Activated CD8-positive, alpha-beta T cell treated with anti-CD3 and anti-CD28 coated beads for 36 hours (primary cell): Measurements from ENCODE around the gene KRTAP6-2. TPM values are rescaled to one million over a fixed set of nuclear protein-coding genes. Genes with fewer than 3 reads are reported as not detected.

Experiments used
- ATAC-seq: fragments of 200-7000 bp; cut with Tn5 transposase; one replicate; pipeline ENCODE4 v1.10.0; 2021; ENCODE audit warnings: mild to moderate bottlenecking, moderate library complexity
- CTCF ChIA-PET: fragments of 350-600 bp; sonication (Branson Sonifier 250); formaldehyde crosslinking; loops from one replicate; lab custom pipeline; 2021; ENCODE audit warnings: antibody characterized with exemption; lab: Charles Lee
- POLR2A ChIA-PET: fragments of 350-600 bp; sonication (Branson Sonifier 250); formaldehyde crosslinking; loops from one replicate; lab custom pipeline; 2021; ENCODE audit warnings: antibody characterized with exemption; lab: Charles Lee
- DNase-seq: peaks from one replicate; pipeline ENCODE4 v3.0.0-alpha.2; 2020
- H3K27ac Mint-ChIP-seq: one replicate; pipeline ENCODE4 v1.8.0; 2021; ENCODE audit warnings: mild to moderate bottlenecking, mixed read lengths
- H3K27me3 Mint-ChIP-seq: one replicate; pipeline ENCODE4 v1.8.0; 2021; ENCODE audit warnings: mixed read lengths
- H3K36me3 Mint-ChIP-seq: one replicate; pipeline ENCODE4 v1.8.0; 2021; ENCODE audit warnings: low read depth, mixed read lengths
- H3K4me1 Mint-ChIP-seq: one replicate; pipeline ENCODE4 v1.8.0; 2021; ENCODE audit warnings: low read depth, mixed read lengths
- H3K4me3 Mint-ChIP-seq: one replicate; pipeline ENCODE4 v1.8.0; 2021; ENCODE audit warnings: mild to moderate bottlenecking, moderate library complexity, mixed read lengths
- H3K9me3 Mint-ChIP-seq: one replicate; pipeline ENCODE4 v1.8.0; 2021; ENCODE audit warnings: mixed read lengths
- CTCF ChIP-seq: fragments of 200-600 bp; IDR thresholded peaks from one replicate; pipeline ENCODE4 v1.8.0; 2022; ENCODE audit warnings: antibody characterized with exemption, mild to moderate bottlenecking
- intact Hi-C: fragments of 100-400 bp; cut with micrococcal nuclease; formaldehyde crosslinking; loops from one replicate; pipeline ENCODE4 v1.10.0; 2022
- total RNA-seq, 2 experiments: library from RNA; stranded (reverse); gene quantifications; one replicate each; pipeline ENCODE4 v1.2.3, GENCODE V29; 2021

KRTAP6-2 gene
- total RNA-seq, 2 experiments from 2014 or later = not detected

- Mint-ChIP-seq H3K4me3 (no peak overlapping the region), H3K4me1 (no peaks in the 10 kb centered on the region), H3K9me3 (peaks cover 2% of the 10 kb centered on the region), H3K27ac (no peak overlapping the region), H3K27me3 (peaks cover 1% of the 10 kb centered on the region), H3K36me3 (no peaks in the 10 kb centered on the region)
- no peak for TF ChIP-seq CTCF
- ATAC-seq (no peak), DNase-seq (no peak)
- ChIA-PET POLR2A (no interaction called here), CTCF (interaction anchor here (0.8 kb wide), 1 partner anchor 15 kb away, joined by 3 read pairs; the partner anchor contains the start of gene KRTAP20-4)
- intact Hi-C loops = no loop called here
Observed at GRCh38 chr21:30605968-30606367, 7.3 kb upstream of the KRTAP6-2 start.

GRCh38 chr21:30600787-30601186 lies 2.1 kb upstream of the KRTAP6-2 start, which contains the start of gene KRTAP22-1:
TSS of gene KRTAP22-1 (plus strand) at chr21:30601087.
- ATAC-seq (no peak), DNase-seq (no peak)
- intact Hi-C loops = no loop called here
- ChIA-PET CTCF (no interaction called here), POLR2A (interaction anchor here (0.5 kb wide), 1 partner anchor 9 kb away, joined by 3 read pairs; no protein-coding TSS in a partner anchor)
- H3K36me3 Mint-ChIP-seq = no peaks in the 10 kb centered on the region
- H3K27ac Mint-ChIP-seq = no peak within 1 kb of the TSS
- no peaks in the 10 kb centered on the region for H3K27me3 Mint-ChIP-seq
- peaks cover 2% of the 10 kb centered on the region for H3K9me3 Mint-ChIP-seq
- H3K4me1 Mint-ChIP-seq = no peaks in the 10 kb centered on the region
- no peak within 1 kb of the TSS for H3K4me3 Mint-ChIP-seq
- no peak for TF ChIP-seq CTCF

- Mint-ChIP-seq H3K4me1 (no peaks in the 10 kb centered on the region), H3K9me3 (no peaks in the 10 kb centered on the region), H3K4me3 (no peak within 1 kb of the TSS), H3K36me3 (no peaks in the 10 kb centered on the region), H3K27ac (no peak within 1 kb of the TSS), H3K27me3 (no peaks in the 10 kb centered on the region)
- DNase-seq (no peak), ATAC-seq (no peak)
- CTCF ChIA-PET = no interaction called here
- no peak for TF ChIP-seq CTCF
- POLR2A ChIA-PET = no interaction called here
- intact Hi-C loops = no loop called here
Observed at GRCh38 chr21:30592140-30592539, 6.6 kb downstream of the KRTAP6-2 start, which contains the start of gene KRTAP6-3. TSS of gene KRTAP6-3 (plus strand) at chr21:30592440. CDS start at chr21:30592446, 6 bp downstream.

- POLR2A ChIA-PET = no interaction called here
- intact Hi-C loops = no loop called here
- H3K27ac Mint-ChIP-seq = no peak within 1 kb of the TSS
- no peak for ATAC-seq
- CTCF ChIA-PET = no interaction called here
- no peaks in the 10 kb centered on the region for H3K4me1 Mint-ChIP-seq
- no peaks in the 10 kb centered on the region for H3K27me3 Mint-ChIP-seq
- H3K36me3 Mint-ChIP-seq = no peaks in the 10 kb centered on the region
- H3K9me3 Mint-ChIP-seq = no peaks in the 10 kb centered on the region
- no peak for TF ChIP-seq CTCF
- no peak within 1 kb of the TSS for H3K4me3 Mint-ChIP-seq
- DNase-seq = no peak
Observed at GRCh38 chr21:30590297-30590696, 8.4 kb downstream of the KRTAP6-2 start, which contains the start of gene KRTAP22-2. TSS of gene KRTAP22-2 (minus strand) at chr21:30590397.

GRCh38 chr21:30582870-30583269 lies 15.8 kb downstream of the KRTAP6-2 start:
- Mint-ChIP-seq H3K4me1 (no peaks in the 10 kb centered on the region), H3K27me3 (no peaks in the 10 kb centered on the region), H3K4me3 (no peak overlapping the region), H3K9me3 (no peaks in the 10 kb centered on the region), H3K27ac (no peak overlapping the region), H3K36me3 (no peaks in the 10 kb centered on the region)
- intact Hi-C loops = no loop called here
- DNase-seq (no peak), ATAC-seq (no peak)
- POLR2A ChIA-PET = no interaction called here
- CTCF ChIA-PET = no interaction called here
- TF ChIP-seq CTCF = no peak
